ENCODE measurements around the gene NUPR2.
"Not testable (repeated sequence)": the region's sequence is repeated elsewhere in the genome, so short reads cannot be mapped to it uniquely, and the experiment has no call there.

The NUPR2 gene

DNA sequence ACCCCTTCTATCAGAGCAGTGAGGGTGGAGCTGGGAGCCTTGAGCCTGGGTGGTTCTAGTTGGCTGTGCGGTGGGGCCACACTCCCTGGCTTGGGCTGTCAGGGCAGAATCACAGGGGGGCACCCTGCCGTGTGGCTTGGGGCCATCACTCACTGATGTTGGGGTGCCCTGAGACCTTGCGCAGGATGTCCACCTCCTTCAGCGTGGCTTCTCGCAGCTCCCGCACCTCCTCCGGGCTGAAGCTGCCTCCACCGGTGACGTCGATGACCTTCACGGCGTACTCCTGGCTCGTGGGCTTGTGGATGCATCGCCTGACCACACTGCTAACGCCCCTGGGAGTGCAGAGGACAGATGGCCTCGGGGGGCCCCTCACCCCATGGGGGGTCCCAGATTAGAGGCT lies 28.8 kb downstream of the NUPR2 start:
- DNase-seq (ENCODE audit: low read depth in 1 of 2, low spot score in 1 of 2), result no peak

DNA sequence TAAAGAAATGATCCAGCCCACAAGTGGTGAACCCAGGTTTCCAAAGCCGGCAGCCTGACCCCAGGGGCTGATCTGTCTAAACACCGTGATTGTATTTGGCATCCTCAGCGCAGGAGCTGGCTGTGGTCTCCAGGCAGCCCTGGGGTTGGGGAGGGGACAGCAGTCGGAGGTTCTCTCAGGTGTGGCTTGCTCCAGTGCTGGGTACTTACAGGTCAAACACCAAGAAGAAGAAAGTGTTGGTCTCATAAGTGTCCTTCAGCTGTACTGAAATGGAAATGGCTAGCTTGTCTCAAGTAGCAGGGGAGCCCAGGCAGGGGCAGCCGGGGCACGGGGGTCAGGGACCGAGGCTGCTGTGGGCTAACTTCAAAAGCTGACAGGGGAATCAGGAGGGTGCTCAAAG lies 29.5 kb downstream of the NUPR2 start:
- DNase-seq (ENCODE audit: low read depth in 1 of 2, low spot score in 1 of 2), result no peak

DNA sequence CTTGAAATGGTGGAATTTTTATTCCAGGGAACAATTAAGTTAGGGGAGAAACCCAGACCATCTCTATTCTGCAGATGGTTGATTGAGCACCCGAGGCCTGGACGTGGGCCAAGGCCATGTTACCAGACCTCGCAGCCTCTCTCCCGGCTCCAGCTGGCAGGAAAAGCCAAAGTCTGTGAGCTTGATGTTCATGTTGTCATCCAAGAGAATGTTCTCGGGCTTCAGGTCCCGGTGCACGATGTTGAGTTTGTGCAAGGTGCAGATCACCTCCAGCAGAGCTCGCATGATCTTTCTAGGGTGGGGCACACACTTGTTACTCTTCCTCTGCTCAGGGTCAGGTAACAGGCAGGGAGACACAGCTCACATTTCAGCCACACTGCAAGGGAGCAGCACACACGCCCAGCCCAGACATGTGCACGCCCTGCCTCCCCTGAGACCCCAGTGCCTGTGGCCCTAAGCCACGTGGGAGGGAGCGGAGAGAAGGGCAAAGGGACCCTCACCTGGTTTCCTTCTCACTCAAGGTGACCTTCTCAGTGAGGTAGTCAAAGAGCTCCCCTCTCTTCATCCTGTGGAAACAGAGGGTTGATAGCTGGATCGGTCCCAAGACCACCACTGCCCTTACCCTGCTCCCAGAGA lies 32.9 kb downstream of the NUPR2 start:
- no peak for DNase-seq (ENCODE audit: low read depth in 1 of 2, low spot score in 1 of 2)

DNA sequence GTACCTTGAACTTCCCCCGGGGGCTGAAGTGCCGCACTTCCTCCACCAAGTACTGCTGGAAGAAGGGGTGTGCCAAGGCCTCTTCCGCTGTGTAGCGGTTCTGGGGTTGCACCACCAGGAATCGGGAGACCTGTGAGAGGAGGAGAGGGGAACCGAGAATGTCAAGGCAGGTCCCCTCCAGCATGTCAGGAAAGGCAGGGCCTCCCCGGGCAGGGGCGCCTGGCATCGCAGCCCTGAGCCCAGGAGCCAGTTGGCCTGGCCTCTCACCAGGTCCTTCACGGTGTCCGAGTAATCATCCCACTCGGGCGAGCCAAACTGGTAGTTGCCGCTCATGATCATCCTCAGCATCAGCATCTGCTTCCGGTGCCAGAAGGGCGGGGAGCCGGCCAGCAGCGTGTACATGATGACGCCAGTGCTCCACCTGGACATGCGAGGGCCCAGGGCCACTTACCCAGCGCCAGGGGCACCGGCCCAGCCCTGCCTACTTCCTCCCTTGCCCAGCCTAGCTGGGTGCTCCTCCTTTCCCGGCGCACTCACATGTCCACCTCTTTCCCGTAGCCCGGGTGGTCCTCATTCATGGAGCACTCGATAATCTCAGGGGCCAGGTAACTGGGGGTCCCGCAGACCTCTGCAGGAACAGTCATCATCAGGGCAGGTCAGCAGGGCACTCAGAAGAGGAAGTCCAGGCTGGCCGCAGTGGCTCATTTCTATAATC lies 34.4 kb downstream of the NUPR2 start:
- no peak for DNase-seq (ENCODE audit: low read depth in 1 of 2, low spot score in 1 of 2)

DNA sequence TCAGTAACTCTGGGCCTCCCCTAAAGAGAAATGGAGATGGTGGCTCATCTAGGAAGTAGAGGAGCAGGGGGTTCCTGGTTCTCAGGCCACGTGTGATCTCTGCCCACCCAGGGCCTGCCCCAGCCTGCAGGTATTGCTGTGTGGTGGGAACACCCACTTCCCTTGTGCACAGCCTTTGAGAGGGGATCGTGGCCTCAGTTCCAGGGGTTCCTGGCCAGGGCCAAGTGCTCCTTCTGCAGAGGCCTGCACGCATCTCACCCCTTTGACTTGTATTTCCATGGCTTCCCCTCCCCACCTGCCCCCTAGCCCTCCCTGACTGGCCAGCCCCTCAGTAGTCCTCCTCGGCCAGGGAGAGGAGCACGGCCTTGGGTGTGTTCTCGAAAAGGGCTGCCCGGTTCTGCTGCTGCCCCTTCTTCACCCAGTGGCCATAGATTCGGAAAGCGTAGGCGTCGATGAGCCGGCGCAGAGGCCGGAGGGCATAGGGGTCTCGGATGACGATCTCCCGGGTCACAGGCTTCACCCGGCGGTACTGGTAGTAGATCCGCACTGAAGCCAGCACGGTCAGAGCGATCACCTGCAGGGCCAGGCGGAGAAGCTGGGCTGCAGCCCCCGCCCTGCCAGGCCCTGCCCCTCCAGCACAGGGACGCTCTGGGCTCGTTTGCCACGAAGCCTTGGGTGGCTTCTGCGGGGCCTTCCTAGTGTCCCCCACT lies 35.3 kb downstream of the NUPR2 start:
- not testable (repeated sequence) for DNase-seq (ENCODE audit: low read depth in 1 of 2, low spot score in 1 of 2)

DNA sequence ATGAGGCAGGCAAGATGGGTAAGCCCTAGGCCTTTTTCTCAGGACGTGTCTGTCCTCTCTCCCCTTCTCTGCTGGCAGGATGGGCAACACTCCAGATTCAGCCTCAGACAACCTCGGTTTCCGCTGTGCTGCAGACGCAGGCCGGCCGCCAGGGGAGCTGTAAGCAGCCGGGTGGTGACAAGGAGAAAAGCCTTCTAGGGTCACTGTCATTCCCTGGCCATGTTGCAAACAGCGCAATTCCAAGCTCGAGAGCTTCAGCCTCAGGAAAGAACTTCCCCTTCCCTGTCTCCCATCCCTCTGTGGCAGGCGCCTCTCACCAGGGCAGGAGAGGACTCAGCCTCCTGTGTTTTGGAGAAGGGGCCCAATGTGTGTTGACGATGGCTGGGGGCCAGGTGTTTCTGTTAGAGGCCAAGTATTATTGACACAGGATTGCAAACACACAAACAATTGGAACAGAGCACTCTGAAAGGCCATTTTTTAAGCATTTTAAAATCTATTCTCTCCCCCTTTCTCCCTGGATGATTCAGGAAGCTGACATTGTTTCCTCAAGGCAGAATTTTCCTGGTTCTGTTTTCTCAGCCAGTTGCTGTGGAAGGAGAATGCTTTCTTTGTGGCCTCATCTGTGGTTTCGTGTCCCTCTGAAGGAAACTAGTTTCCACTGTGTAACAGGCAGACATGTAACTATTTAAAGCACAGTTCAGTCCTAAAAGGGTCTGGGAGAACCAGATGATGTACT lies 36.6 kb downstream of the NUPR2 start:
- DNase-seq (ENCODE audit: low read depth in 1 of 2, low spot score in 1 of 2), result no peak

DNA sequence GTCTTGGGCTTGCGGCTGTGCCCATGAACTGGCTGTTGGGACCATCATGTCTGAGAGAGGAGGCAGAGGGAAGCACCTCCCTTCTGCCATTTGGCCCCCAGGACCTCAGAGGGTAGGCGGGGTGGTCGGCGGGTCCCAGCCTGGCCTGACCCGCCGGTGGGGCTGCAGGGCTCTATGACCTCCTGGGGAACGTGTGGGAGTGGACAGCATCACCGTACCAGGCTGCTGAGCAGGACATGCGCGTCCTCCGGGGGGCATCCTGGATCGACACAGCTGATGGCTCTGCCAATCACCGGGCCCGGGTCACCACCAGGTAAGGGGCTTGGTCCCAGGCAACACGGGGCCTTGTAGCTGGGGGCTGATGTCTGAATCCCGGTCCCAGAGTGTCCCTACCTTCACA lies 38.0 kb downstream of the NUPR2 start:
- no peak for DNase-seq (ENCODE audit: low read depth in 1 of 2, low spot score in 1 of 2)

DNA sequence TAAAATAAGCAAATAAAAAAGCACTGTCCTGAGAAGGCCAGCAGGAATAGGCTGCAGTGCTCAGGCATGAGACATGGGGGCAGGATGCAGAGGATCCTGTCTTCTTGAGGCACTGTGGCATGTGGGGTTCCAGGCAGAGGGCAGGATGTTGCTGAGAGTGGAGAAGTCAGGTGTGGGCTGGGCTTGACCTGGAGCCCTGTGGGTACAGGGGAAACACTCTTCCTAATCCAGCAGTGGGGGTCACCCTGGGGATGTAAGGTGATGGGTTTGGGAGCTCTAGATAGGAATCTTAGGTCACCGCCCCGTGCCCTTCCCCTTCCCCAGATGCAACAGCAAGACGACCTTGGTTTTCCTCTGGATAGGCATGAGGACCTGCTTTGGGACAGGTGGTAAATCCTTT lies 38.5 kb downstream of the NUPR2 start:
- no peak for DNase-seq (ENCODE audit: low read depth in 1 of 2, low spot score in 1 of 2)

DNA sequence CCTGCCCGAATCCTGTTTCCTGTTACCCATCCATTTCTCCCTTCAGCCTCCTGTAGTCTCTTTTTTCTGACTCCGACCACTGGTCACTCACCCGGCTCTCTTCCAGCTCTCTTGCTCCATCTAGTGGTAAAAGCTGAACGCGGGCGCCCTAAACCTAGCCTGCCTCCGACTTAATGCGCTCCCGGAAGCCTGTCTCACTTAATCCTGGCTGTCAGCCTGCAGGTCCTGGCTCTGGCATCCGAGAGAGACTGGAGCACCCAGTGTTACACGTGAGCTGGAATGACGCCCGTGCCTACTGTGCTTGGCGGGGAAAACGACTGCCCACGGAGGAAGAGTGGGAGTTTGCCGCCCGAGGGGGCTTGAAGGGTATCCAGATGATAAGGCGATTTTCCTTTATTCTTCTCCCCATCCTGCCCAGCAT lies 41.8 kb downstream of the NUPR2 start:
- peak; percentile 34 to 35 for DNase-seq (ENCODE audit: low read depth in 1 of 2, low spot score in 1 of 2)

DNA sequence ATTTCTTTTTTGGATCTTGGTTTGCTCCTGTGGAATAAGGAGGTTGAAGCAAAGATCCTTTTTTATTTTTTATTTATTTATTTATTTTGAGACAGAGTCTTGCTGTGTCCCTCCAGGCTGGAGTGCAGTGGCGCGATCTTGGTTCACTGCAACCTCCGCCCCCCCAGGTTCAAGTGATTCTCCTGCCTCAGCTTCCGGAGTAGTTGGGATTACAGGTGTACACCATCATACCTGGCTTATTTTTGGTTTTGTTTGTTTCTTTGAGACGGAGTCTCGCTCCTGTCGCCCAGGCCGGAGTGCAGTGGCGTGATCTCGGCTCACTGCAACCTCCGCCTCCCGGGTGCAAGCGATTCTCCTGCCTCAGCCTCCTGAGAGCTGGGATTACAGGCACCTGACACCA lies 49.8 kb downstream of the NUPR2 start:
- DNase-seq (ENCODE audit: low read depth in 1 of 2, low spot score in 1 of 2), result not testable (repeated sequence)
